ENCODE data around the gene RORB.

The RORB gene

GRCh38 chr9:74496819-74497747, at the start of gene RORB:
Gene RORB, plus strand, starts transcription at chr9:74497335. Its CDS starts 642 bp downstream, at chr9:74497977.
- no peak for DNase-seq

- DNase-seq, result no peak
Measured at GRCh38 chr9:74447451-74448193, 49.5 kb upstream of the RORB start.

GRCh38 chr9:74449060-74449459, 48.1 kb upstream of the RORB start:
- no peak for DNase-seq

- DNase-seq, result no peak
Measured at GRCh38 chr9:74458832-74459231, 38.3 kb upstream of the RORB start.

GRCh38 chr9:74463825-74464224, 33.3 kb upstream of the RORB start:
- no peak for DNase-seq

- no peak for DNase-seq
Measured at GRCh38 chr9:74478606-74479005, 18.5 kb upstream of the RORB start.

- DNase-seq, result no peak
Measured at GRCh38 chr9:74479711-74480110, 17.4 kb upstream of the RORB start.

GRCh38 chr9:74487395-74487794, 9.7 kb upstream of the RORB start:
- DNase-seq, result no peak

- no peak for DNase-seq
Measured at GRCh38 chr9:74493512-74493911, 3.6 kb upstream of the RORB start.

- DNase-seq, result no peak
Measured at GRCh38 chr9:74494490-74494889, 2.6 kb upstream of the RORB start.

GRCh38 chr9:74496406-74496805, 729 bp upstream of the RORB start:
- DNase-seq, result no peak

GRCh38 chr9:74497748-74498620, 849 bp downstream of the RORB start:
- DNase-seq, result no peak

- DNase-seq, result no peak
Measured at GRCh38 chr9:74498621-74499095, 1.5 kb downstream of the RORB start.

- no peak for DNase-seq
Measured at GRCh38 chr9:74499111-74499601, 2.0 kb downstream of the RORB start.

GRCh38 chr9:74499770-74500583, 2.8 kb downstream of the RORB start:
- DNase-seq, result no peak

- DNase-seq, result no peak
Measured at GRCh38 chr9:74500584-74500924, 3.4 kb downstream of the RORB start.

- DNase-seq, result no peak
Measured at GRCh38 chr9:74501570-74501969, 4.4 kb downstream of the RORB start.

GRCh38 chr9:74503219-74503618, 6.1 kb downstream of the RORB start:
- DNase-seq, result no peak

- no peak for DNase-seq
Measured at GRCh38 chr9:74503666-74504065, 6.5 kb downstream of the RORB start.

- DNase-seq, result no peak
Measured at GRCh38 chr9:74511333-74511732, 14.2 kb downstream of the RORB start.

GRCh38 chr9:74512416-74512815, 15.3 kb downstream of the RORB start:
- DNase-seq, result no peak

GRCh38 chr9:74513221-74513620, 16.1 kb downstream of the RORB start:
- DNase-seq, result no peak
